ENCODE data around the gene CLASP2.
A peak's percentile ranks its signal among the peaks of the same experiment; 100 is the strongest.

The CLASP2 gene

GRCh38 chr3:33722191-33722590 lies 4.1 kb upstream of the CLASP2 start:
- DNase-seq (ENCODE audit: low read depth): peak; percentile 9
- no peak for TF ChIP-seq CTCF (conservative IDR thresholded peaks at IDR 0.05; ENCODE audit: control insufficient read depth, insufficient read depth, low read depth, low read length)
- no peak overlapping the region for H3K4me3 ChIP-seq (ENCODE audit: control insufficient read depth, low read depth, low read length)

- no peak for DNase-seq (ENCODE audit: low read depth)
- peak overlapping the region; percentile 77 for H3K4me3 ChIP-seq (ENCODE audit: control insufficient read depth, low read depth, low read length)
- no peak for TF ChIP-seq CTCF (conservative IDR thresholded peaks at IDR 0.05; ENCODE audit: control insufficient read depth, insufficient read depth, low read depth, low read length)
Observed at GRCh38 chr3:33718595-33718907, 497 bp upstream of the CLASP2 start.

GRCh38 chr3:33717616-33717865 lies 513 bp downstream of the CLASP2 start:
- peak; percentile 60 for DNase-seq (ENCODE audit: low read depth)

GRCh38 chr3:33716227-33716626 lies 1.8 kb downstream of the CLASP2 start:
- DNase-seq (ENCODE audit: low read depth): no peak
- H3K4me3 ChIP-seq (ENCODE audit: control insufficient read depth, low read depth, low read length): peak overlapping the region; percentile 77
- TF ChIP-seq CTCF (conservative IDR thresholded peaks at IDR 0.05; ENCODE audit: control insufficient read depth, insufficient read depth, low read depth, low read length): no peak

More at GRCh38 chr3:33717616-33717865, 513 bp downstream of the CLASP2 start:
- no peak for TF ChIP-seq CTCF (conservative IDR thresholded peaks at IDR 0.05; ENCODE audit: control insufficient read depth, insufficient read depth, low read depth, low read length)
- peak overlapping the region; percentile 77 for H3K4me3 ChIP-seq (ENCODE audit: control insufficient read depth, low read depth, low read length)

- no peak overlapping the region for H3K4me3 ChIP-seq (ENCODE audit: control insufficient read depth, low read depth, low read length)
- DNase-seq (ENCODE audit: low read depth): no peak
- no peak for TF ChIP-seq CTCF (conservative IDR thresholded peaks at IDR 0.05; ENCODE audit: control insufficient read depth, insufficient read depth, low read depth, low read length)
Observed at GRCh38 chr3:33711100-33711499, 7.0 kb downstream of the CLASP2 start.

GRCh38 chr3:33706056-33706455 lies 12.0 kb downstream of the CLASP2 start:
- H3K4me3 ChIP-seq (ENCODE audit: control insufficient read depth, low read depth, low read length): no peak overlapping the region
- no peak for TF ChIP-seq CTCF (conservative IDR thresholded peaks at IDR 0.05; ENCODE audit: control insufficient read depth, insufficient read depth, low read depth, low read length)

GRCh38 chr3:33704891-33705290 lies 13.2 kb downstream of the CLASP2 start:
- no peak overlapping the region for H3K4me3 ChIP-seq (ENCODE audit: control insufficient read depth, low read depth, low read length)
- no peak for TF ChIP-seq CTCF (conservative IDR thresholded peaks at IDR 0.05; ENCODE audit: control insufficient read depth, insufficient read depth, low read depth, low read length)
- DNase-seq (ENCODE audit: low read depth): no peak

More at GRCh38 chr3:33706056-33706455, 12.0 kb downstream of the CLASP2 start:
- DNase-seq (ENCODE audit: low read depth): no peak
